ENCODE data around the gene C10orf95.
A peak's percentile ranks its signal among the peaks of the same experiment; 100 is the strongest.

The C10orf95 gene

GRCh38 chr10:102400076-102400475 is 51.3 kb downstream of the C10orf95 start:
- peak; percentile 47 for DNase-seq
